HG02840 (cell line): ENCODE data around the gene CUX1.
"Not testable (repeated sequence)": the region's sequence is repeated elsewhere in the genome, so short reads cannot be mapped to it uniquely, and the experiment has no call there.

Experiments
- ATAC-seq: cut with Tn5 transposase; IDR thresholded peaks from one replicate; pipeline ENCODE4 v1.9.1; 2021; ENCODE audit warnings: mild to moderate bottlenecking, moderate library complexity, moderate number of reproducible peaks; ENCODE audit not compliant: unreplicated experiment, low FRiP score

CUX1 gene

GRCh38 chr7:101989101-101989500, 171.7 kb downstream of the CUX1 start:
- ATAC-seq = no peak

DNA sequence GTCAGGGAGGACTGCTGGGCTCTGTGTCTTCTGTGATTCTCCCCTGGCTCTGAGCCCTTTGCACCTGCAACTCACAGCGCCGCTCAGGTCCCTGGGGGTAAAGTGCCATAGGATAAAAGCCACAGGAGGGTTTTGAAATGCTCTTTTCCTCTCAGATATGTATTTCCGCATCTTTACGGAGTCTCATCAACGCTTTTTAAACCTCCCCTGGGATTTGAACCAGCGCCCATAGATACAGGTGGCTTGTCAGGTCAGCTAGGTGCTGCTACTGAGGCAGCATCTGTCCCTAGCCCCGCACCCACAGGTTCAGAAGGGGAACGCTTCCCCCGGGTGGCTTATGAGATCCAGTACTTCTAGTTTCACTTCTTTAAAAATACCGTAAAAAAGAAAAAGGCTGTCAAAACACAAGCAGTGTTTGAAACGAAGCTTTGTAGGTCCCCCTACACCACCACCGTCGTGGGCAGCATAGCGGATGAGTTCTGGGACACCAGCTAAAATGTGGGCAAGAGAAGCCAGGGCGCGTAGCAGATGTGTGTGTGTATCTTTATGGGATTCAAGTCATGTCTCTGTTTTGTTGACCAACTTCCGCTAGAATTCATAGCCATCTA, 173.5 kb downstream of the CUX1 start:
- peak; percentile 62 for ATAC-seq

DNA sequence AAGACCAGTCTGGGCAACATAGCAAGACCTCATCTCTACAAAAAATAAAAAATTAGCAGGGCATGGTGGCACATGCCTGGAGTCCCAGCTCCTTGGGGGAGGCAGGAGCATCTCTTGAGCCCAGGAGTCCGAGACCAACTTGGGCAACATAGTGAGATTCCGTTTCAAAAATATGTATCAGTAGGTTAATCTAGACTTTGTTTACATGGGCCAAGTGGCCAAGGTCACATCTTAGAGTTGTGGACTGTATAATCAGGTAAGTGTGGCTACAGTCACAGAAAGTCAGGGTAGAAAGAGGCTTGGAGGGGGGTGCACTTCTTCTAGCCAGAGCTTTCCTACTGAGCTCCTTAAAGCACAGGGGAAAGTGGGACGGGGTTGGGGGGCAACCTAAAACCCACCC, 174.4 kb downstream of the CUX1 start:
- ATAC-seq = no peak

DNA sequence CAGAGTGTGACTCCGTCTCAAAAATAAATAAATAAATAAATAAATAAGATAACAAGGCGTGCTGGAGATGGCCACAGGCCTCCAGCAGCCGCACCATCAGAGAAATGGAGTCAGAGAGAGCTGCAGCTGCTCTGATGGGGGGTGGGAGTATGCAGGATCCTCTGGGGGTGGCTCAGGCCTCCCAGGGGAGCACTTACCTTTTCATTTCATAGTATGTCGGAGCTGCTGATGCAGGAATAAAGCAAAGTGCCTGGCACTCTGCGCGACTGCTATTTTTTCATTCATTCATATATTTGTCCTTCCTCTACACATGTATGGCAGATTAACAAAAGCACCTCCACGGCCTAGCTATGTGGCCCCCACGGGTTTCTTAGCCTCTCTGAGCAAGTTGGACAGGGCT, 175.9 kb downstream of the CUX1 start:
- ATAC-seq = no peak

DNA sequence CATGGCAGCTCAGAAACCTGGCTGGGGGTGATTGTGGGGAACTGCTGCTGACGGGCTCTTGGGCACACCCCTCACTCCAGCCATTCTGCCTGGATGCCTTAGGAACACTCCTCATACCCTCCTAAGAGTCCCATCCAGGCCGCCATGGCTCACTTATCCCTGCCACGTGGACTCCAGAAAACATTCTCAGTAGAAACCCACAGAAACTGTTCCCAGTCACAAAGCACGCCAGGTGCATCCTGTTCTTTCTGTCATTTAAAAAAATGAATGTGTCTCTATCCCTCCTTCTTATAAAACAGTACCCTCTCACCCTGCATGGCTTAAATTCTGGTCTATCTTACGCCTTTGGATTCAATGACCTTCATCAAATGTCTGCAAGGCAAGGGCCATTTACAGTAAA, 177.7 kb downstream of the CUX1 start:
- ATAC-seq = no peak

DNA sequence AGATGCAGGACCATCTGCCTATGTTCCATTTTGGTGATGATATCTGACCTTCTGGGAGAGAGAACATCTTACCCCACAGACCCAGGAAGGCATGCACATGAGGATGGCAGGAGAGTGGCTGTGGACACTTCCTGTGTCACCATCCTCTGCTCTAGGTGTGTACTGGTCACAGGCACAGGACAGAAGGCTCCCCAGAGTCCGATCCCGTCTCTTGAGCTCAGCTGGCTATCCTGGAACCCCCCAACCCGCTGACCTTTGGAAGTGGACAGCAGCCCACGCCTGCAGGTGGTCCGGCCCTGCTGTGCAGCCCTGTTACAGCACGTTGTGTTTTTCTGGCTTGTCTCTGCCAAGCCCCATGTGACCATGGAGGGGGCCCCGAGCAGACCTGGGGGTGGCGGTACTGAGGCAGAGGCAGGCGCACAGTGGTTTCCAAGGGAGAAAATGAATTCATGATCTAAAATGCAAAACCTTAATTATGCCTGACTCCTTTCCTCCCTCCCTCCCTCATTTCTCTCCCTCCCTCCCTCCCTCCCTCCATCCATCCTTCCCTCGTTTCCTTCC, 178.8 kb downstream of the CUX1 start:
- ATAC-seq = no peak

- ATAC-seq = no peak
Measured at GRCh38 chr7:101996876-101997275, 179.4 kb downstream of the CUX1 start.

DNA sequence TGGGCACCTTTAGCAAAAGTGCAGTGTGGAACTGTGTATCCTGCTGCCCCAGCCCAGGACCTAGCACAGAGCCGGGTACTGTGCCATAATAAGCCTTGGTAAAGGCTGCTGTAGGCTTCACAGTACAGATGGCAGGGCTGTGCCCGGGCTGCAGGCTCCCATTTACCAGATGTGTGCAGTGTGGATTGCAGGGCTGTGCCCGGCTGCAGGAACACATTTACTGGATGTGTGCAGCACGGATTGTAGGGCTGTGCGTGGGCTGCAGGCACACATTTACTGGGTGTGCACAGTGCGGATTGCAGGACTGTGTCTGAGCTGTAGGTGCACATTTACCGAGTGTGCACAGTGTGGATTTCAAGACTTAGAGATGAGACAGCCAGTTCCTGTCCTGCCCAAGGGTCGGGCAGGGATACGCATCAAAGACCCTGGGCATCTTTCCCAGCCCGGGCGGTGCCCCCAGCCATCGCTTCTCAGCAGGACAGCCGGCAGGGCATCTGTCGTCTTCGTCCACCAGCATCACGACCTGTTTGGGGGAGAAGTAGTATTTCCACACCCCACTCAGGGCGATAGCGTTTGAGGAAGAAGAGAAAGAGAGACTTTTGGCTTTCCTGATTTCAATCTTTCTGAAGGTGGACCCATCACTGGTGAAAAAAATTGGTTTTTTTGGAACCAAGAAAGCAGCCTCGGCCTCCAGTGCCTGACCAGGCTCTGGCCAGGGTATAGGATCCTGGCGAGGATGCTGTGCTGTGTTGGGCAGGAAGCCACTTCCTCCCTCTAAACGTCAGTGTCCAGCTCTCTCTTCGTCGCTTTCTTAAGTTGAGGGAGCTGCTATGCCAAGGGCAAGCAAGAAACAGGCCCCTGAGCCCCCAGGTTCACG, 180.8 kb downstream of the CUX1 start:
- ATAC-seq = no peak

- no peak for ATAC-seq
Measured at GRCh38 chr7:101998906-101999240, 181.4 kb downstream of the CUX1 start.

- ATAC-seq = no peak
Measured at GRCh38 chr7:101999393-101999792, 182.0 kb downstream of the CUX1 start.

GRCh38 chr7:102000123-102000522, 182.7 kb downstream of the CUX1 start:
- no peak for ATAC-seq

DNA sequence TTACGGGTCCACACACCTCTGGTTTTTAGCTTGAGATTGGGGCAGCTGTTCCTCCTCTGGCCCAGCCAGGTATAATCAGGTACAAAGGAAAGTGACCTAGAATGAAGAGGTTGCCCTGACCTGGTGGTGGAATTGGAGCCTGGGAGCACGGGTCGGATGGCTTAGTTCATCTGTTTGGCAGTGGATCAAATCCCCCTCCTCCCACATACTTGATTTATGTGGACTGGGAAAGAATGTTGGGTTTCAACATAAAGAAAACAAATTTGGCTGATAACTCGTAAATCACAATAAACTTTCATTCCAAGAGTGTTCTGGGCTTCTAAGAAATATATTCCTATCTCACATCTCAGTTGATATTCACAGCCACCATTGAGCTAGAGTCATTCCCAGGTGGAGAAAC, 186.8 kb downstream of the CUX1 start:
- no peak for ATAC-seq

DNA sequence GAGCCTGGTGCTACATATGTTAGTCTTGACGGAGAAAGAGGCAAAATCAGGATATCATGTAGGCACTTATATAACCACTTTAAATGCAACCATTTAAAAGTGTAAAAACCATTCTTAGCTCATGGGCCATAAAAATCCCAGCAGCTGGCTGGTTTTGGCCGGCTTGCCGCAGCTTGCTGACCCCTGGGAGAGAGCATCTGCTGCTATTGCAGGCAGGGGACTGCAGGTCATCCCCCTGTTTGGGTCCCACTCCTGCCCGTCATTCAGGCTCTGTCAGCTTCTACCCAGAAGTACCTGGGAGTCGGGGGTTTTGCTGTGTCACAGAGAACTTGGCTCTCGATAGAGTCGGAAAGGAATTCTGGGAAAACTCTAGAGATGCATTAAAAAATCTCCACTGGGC, 187.4 kb downstream of the CUX1 start:
- ATAC-seq = no peak

- ATAC-seq = no peak
Measured at GRCh38 chr7:102005933-102006480, 188.6 kb downstream of the CUX1 start.

DNA sequence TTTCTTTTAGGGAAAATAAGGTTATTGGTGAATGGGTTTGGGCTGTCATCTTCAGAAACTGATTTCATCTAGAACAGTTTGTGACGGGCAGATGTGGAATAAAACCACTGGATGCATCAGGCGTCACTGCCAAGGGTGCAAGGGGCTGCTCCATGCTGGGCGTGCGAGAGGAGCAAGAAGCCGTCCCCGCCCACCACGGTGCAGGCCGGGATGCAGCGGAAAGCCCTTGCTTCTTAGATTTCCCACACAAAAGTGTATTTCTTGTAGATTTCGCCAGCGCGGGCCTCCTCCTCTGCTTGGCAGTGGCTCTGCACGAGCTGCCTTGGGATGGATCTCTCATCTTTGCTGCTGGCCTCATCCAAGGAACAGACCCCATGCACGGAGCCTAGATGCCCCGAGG, 189.3 kb downstream of the CUX1 start:
- no peak for ATAC-seq

DNA sequence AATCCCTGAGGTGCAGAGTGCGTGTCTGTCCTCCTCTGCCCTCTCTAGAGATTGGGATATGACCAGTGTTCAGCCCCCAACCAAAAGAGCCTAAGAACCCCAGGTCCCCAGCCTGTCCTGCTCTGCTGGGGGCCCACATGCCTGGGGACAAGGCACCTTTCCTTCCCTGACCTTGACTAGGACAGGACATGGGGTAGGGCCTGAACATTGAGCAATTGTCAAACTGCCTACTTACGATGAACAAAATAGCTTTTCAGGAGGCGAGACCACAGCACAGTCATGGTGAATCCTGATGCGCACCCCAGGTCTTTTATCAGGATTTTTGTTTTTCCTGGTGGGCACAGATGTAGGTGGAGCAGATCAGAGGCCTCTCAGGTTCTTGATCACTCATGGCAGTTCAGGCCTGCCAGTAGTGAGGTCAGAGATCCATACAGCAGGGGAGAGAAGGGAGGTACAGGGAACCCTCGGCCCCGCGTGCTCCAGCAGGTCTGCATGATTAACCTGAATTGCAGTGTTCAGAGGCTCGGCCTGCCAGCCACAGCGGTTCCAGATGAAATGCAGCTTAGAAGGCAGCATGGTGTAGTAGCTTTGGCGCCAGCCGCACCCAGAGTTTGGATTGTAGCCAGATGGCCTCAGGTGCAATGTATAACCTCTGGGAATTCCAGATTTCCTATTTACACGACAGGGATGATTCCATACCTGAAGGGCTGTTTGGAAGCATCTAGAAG, 191.3 kb downstream of the CUX1 start:
- ATAC-seq = no peak

DNA sequence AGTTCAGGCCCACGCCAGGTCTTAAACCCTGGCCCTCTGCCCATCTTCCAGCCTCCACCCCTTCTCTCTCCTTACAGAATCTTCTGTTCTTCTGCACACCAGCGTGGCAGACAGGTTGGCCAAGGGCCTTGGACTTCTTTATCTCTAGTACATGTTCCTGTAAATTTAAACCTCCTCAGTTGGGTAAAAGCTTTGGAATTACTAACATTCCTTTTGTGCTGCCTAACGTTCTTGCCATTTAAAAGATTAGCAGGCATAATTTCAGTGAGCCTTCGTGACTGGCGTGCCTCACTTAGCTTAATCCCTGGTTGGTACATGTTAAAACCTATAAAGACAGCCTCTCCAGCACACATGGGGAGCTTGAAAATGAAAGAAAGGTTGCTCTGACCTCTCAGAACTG, 192.2 kb downstream of the CUX1 start:
- ATAC-seq = no peak

DNA sequence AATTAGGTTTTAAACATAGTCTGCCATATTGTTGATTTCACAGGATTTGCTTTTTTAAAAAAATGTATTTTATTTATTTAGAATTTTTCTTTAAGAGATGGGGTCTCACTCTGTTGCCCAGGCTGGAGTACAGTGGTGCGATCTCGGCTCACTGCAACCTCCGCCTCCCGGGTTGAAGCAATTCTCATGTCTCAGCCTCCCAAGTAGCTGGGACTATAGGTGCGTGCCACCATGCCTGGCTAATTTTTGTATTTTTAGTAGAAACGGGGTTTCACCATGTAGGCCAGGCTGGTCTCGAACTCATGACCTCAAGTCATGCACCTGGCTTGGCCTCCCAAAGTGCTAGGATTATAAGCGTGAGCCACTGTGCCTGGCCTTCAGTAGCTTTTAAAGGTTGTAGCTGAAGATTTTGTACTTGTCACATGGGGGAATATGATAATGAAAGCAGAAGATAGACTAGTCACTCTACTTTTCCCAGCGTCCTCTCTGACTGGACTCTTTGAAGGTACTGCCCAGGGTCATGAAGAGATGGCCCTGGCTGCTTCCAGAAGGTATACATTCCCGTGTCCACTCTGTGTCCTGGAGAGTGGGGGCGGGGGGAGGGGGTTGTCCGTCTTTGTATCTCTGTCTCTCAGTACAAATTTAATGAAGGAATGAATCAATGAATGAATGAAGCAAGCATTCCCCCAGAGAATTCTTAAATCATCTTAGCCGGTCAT, 194.8 kb downstream of the CUX1 start:
- not testable (repeated sequence) for ATAC-seq

- no peak for ATAC-seq
Measured at GRCh38 chr7:102012941-102013461, 195.6 kb downstream of the CUX1 start.

DNA sequence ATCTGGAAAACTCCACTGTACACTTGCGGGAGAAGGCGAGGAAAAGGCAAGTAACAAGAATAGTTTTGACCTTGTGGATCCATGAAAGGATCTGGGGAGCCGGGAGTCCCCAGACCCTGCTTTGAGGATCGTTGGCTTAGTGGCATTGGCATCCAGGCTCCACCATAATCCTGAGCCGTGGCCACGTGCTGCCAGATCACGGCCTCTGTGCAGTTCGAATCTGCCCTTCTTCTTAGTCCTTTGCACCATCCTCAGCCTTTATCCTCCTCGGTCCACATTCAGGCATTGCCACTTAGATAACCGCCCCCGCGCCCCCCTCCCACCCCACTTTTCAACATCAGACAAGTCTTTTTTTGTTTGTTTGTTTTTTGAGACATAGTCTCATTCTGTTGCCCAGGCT, 201.4 kb downstream of the CUX1 start:
- no peak for ATAC-seq
